Right renal pelvis (tissue), 4 donors: ENCODE data around the gene PDCL3. TPM values are rescaled to one million over a fixed set of nuclear protein-coding genes. Genes with fewer than 3 reads are reported as not detected.

Experiments
- DNase-seq, 4 donors: peaks; one replicate each; pipeline ENCODE4 v3.0.0-alpha.2; 2013; ENCODE audit warnings: low read depth in 4 of 4, low spot score in 3 of 4, missing footprints in 1 of 4
- polyA plus RNA-seq, 4 donors: library from polyadenylated mRNA; unstranded; fragments of 120-200 nt; gene quantifications; one replicate each; pipeline ENCODE4 v1.2.1, GENCODE V29; 2013; ENCODE audit not compliant: insufficient read length in 4 of 4

Gene PDCL3
- polyA plus RNA-seq, 4 donors = 36.1 to 43.1 (median 39.8) TPM

GRCh38 chr2:100556746-100557145 is 6.0 kb upstream of the PDCL3 start:
- DNase-seq = no peak

GRCh38 chr2:100560216-100560830 is 2.5 kb upstream of the PDCL3 start:
- DNase-seq = no peak

- DNase-seq = no peak
Observed at GRCh38 chr2:100561191-100561590, 1.6 kb upstream of the PDCL3 start.

GRCh38 chr2:100563407-100564247 is 834 bp downstream of the PDCL3 start:
- DNase-seq = no peak

- DNase-seq = no peak
Observed at GRCh38 chr2:100568989-100569388, 6.2 kb downstream of the PDCL3 start.

- no peak for DNase-seq
Observed at GRCh38 chr2:100571668-100572067, 8.9 kb downstream of the PDCL3 start.

- no peak for DNase-seq
Observed at GRCh38 chr2:100577777-100578176, 15.0 kb downstream of the PDCL3 start.

- DNase-seq = no peak
Observed at GRCh38 chr2:100580367-100581276, 17.8 kb downstream of the PDCL3 start.

- no peak for DNase-seq
Observed at GRCh38 chr2:100581277-100581612, 18.5 kb downstream of the PDCL3 start.

GRCh38 chr2:100584816-100585215 is 22.0 kb downstream of the PDCL3 start:
- no peak for DNase-seq

GRCh38 chr2:100588071-100588786 is 25.4 kb downstream of the PDCL3 start:
- DNase-seq = no peak

GRCh38 chr2:100589527-100589926 is 26.7 kb downstream of the PDCL3 start:
- no peak for DNase-seq

GRCh38 chr2:100592226-100592625 is 29.4 kb downstream of the PDCL3 start:
- DNase-seq = no peak

- no peak for DNase-seq
Observed at GRCh38 chr2:100596465-100596864, 33.7 kb downstream of the PDCL3 start.

- no peak for DNase-seq
Observed at GRCh38 chr2:100599566-100599965, 36.8 kb downstream of the PDCL3 start.

- DNase-seq = no peak
Observed at GRCh38 chr2:100601661-100602060, 38.9 kb downstream of the PDCL3 start.

- no peak for DNase-seq
Observed at GRCh38 chr2:100603414-100603813, 40.6 kb downstream of the PDCL3 start.

- DNase-seq = no peak
Observed at GRCh38 chr2:100603948-100604633, 41.3 kb downstream of the PDCL3 start.

GRCh38 chr2:100606332-100606725 is 43.5 kb downstream of the PDCL3 start:
- DNase-seq = no peak

- DNase-seq = peak in 3 of 4 donors; percentile 20 to 22 (median 21)
Observed at GRCh38 chr2:100606726-100607343, 44.0 kb downstream of the PDCL3 start.
